H1 (cell line): ENCODE results near the gene SPATA21. TPM values are rescaled to one million over a fixed set of nuclear protein-coding genes. Genes with fewer than 3 reads are reported as not detected.

Experiments used
- CHD7 ChIP-seq: fragments of 300-600 bp; sonication (generic); IDR thresholded peaks from 2 replicates; pipeline ENCODE4 v1.7.1; 2012; ENCODE audit warnings: low read length, moderate library complexity, mild to moderate bottlenecking, inconsistent platforms; ENCODE audit not compliant: insufficient replicate concordance
- CTBP2 ChIP-seq: IDR thresholded peaks from 2 replicates; pipeline ENCODE4 v1.7.0; 2011; ENCODE audit warnings: borderline replicate concordance, mild to moderate bottlenecking, moderate library complexity, mixed read lengths, low read length; ENCODE audit not compliant: insufficient read depth, insufficient read length
- HDAC2 ChIP-seq, 2 experiments: fragments of 300-600 bp in 1 of 2; sonication (generic) in 1 of 2; IDR thresholded peaks; 2 replicates each; pipeline ENCODE4 v1.6.1; 2011 to 2012; ENCODE audit warnings: low read depth in 2 of 2, low read length in 2 of 2, mild to moderate bottlenecking in 2 of 2, moderate library complexity in 2 of 2, borderline replicate concordance in 1 of 2, inconsistent platforms in 1 of 2
- RAD21 ChIP-seq, 2 experiments: IDR thresholded peaks in 1 of 2; conservative IDR thresholded peaks in 1 of 2; 2 replicates each; pipeline ENCODE4 v1.6.1; 2011; ENCODE audit warnings: low read depth in 2 of 2, low read length in 2 of 2, improper control_type of control experiment in 1 of 2, inconsistent platforms in 1 of 2, mild to moderate bottlenecking in 1 of 2, moderate library complexity in 1 of 2
- SUZ12 ChIP-seq: fragments of 200-600 bp; sonication (generic); IDR thresholded peaks from 2 replicates; pipeline ENCODE4 v1.6.1; 2012; ENCODE audit warnings: mild to moderate bottlenecking, inconsistent platforms, low read length, moderate library complexity, mixed read lengths
- polyA plus RNA-seq, 7 experiments: library from polyadenylated mRNA; depleted of rRNA in 3 of 7; stranded (reverse) in 5 of 7; unstranded in 2 of 7; fragments of >200 nt in 5 of 7; fragments of 200-250 nt in 2 of 7; gene quantifications; 1 replicate in 5 of 7; 2 replicates in 1 of 7; 4 replicates in 1 of 7; pipeline versions ENCODE4 v1.2.1 to v1.2.3, GENCODE V29; 2011 to 2013; ENCODE audit warnings: missing spikeins in 2 of 7, mixed read lengths in 2 of 7
- total RNA-seq: library from RNA; stranded (reverse); fragmentation: NEBNext Ultra II Directional; extraction: Animal tissue kit (Norgen Biotek cat#: 25700); gene quantifications from 2 replicates; pipeline ENCODE4 v1.2.1, GENCODE V29; 2021

Gene SPATA21
- total and polyA plus RNA-seq, 2 of the 8 experiments (the other 6 are each of a cell fraction or from before 2014, with no cell fraction given): not detected

DNA sequence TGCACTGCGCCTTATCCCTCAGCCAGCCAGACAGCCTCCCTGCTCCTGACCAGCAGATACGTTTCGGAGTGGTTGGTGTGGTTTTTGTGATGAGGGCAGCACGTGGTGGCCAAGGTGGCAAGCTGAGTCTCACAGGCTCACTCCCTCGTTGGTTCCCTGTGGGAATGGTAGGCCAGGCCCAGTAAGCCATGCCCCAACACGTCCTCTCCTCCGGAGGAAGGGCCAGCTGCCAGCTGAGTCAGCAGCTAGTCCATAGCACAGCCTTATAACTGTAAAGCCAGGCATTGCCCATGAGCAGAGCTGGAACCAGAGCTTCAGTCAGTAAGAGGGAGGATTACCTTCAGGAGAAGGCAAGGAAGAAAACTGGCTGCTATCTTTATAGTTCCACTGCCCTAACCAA lies 40.6 kb downstream of the SPATA21 start (continued):
- no peak for TF ChIP-seq CHD7
- TF ChIP-seq SUZ12: no peak
- no peak for TF ChIP-seq HDAC2 (IDR thresholded peaks at IDR 0.05; ENCODE audit: borderline replicate concordance in 1 of 2, low read depth in 2 of 2, low read length in 2 of 2)
- TF ChIP-seq RAD21 (IDR thresholded peaks at IDR 0.05 in 1 of 2, conservative IDR thresholded peaks at IDR 0.05 in 1 of 2; ENCODE audit: low read depth in 2 of 2, low read length in 2 of 2): no peak
- no peak for TF ChIP-seq CTBP2
